ENCODE results near the gene SOCS6. TPM values are rescaled to one million over a fixed set of nuclear protein-coding genes. Genes with fewer than 3 reads are reported as not detected.

The SOCS6 gene
- total RNA-seq, 1 donor from 2014 or later: 12.3 TPM

DNA sequence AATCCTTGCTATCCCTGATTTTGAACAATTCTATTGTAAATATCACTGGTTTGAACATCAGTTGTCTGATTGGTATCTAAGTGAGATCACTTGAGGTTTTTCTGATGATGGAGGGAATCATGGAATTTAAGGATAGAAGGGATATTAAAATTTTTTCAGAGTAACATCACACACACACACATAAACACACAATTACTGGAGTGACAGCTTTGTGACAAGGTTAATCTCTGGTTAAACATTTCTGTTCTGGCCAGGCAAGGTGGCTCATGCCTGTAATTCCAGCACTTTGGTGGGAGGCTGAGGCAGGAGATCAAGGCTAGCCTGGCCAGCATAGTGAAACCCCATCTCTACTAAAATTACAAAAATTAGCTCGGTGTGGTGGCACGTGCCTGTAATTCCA, 85.3 kb downstream of the SOCS6 start:
- DNase-seq (ENCODE audit: low read depth): no peak

DNA sequence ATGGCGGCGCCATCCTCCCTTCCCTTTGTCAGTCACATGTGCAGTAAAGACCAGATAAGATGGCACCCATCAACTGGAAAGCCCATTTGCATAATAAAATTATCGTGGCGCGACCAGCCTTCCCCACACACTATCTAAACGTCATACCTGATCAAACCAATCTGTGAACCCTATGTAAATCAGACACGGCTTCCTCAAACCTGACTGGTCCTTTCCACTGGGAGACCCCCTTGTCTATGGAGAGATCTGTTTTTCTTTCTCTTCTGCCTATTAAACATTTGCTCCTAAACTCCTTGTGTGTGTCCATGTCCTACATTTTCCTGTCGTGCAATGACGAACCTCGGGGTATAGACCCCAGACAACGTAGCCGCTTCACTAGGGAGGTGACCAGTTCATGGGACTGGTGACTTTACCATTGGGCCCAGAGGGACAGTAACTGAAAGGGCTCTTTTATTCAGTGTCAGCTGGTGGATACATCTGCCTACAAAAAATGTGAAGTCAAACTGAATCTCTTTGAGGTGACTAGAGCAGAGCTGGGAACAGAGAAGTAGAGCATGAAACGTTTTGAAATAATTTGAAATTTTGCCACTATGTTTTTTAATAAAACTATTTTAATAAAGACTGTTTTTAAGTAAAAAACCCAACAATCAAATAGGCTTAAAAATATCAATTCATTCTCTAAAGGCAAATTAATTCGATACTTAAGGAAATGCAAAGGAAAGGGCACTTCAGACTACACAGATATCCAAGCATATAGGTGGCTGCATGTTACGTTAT, 87.5 kb downstream of the SOCS6 start:
- no peak for DNase-seq (ENCODE audit: low read depth)
- H3K4me3 ChIP-seq (ENCODE audit: low read depth, low read length): no peak overlapping the region
- TF ChIP-seq, protein P1, sequence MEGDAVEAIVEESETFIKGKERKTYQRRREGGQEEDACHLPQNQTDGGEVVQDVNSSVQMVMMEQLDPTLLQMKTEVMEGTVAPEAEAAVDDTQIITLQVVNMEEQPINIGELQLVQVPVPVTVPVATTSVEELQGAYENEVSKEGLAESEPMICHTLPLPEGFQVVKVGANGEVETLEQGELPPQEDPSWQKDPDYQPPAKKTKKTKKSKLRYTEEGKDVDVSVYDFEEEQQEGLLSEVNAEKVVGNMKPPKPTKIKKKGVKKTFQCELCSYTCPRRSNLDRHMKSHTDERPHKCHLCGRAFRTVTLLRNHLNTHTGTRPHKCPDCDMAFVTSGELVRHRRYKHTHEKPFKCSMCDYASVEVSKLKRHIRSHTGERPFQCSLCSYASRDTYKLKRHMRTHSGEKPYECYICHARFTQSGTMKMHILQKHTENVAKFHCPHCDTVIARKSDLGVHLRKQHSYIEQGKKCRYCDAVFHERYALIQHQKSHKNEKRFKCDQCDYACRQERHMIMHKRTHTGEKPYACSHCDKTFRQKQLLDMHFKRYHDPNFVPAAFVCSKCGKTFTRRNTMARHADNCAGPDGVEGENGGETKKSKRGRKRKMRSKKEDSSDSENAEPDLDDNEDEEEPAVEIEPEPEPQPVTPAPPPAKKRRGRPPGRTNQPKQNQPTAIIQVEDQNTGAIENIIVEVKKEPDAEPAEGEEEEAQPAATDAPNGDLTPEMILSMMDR (conservative IDR thresholded peaks at IDR 0.05; ENCODE audit: low read depth, low read length): no peak

More for the DNA sequence above, 85.3 kb downstream of the SOCS6 start:
- H3K4me3 ChIP-seq (ENCODE audit: low read depth, low read length): no peak overlapping the region
- TF ChIP-seq, protein P1 (conservative IDR thresholded peaks at IDR 0.05; ENCODE audit: low read depth, low read length): no peak

DNA sequence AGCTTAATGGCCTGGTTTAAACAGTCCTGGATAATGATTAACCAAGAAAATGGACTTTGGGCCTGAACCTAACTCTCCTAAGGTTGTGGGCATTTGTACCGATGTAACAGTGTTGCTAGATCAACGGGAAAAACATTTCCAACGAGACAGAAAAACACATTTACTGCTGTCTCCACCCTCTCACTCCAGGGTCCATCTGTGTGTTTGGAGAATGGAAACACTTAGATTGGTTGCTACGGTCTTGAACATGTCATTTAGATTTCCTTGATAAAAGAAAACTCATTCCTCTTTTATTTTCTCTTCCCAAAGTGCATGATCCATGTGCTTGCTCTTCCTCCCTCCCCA, 88.0 kb downstream of the SOCS6 start:
- H3K4me3 ChIP-seq (ENCODE audit: low read depth, low read length): no peak overlapping the region
- DNase-seq (ENCODE audit: low read depth): peak; percentile 88
- TF ChIP-seq, protein P1 (conservative IDR thresholded peaks at IDR 0.05; ENCODE audit: low read depth, low read length): no peak

DNA sequence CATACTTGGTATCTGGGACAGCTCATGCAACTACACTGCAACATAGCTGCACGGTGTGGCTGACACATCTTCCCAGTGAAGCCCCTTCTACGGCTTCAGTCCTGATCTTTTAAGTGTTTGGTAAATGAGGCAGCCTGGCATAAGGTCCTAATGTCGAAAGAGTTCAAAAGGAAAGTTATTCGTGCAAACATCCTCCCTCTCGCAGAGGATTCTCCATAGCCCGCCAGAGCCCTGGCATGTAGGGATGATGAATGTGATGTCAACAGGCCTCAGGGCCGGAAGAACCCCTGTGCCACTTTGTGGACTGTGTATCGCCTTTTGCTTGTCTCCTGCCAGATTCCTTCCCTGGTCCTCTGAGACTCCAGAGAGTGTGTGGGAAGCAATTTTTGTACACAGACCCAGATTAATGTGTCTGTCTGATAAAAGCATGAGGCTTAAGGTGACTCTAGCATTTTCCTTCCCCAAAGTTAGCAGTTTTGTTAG, 88.5 kb downstream of the SOCS6 start:
- TF ChIP-seq, protein P1 (conservative IDR thresholded peaks at IDR 0.05; ENCODE audit: low read depth, low read length): no peak
- DNase-seq (ENCODE audit: low read depth): peak; percentile 69

DNA sequence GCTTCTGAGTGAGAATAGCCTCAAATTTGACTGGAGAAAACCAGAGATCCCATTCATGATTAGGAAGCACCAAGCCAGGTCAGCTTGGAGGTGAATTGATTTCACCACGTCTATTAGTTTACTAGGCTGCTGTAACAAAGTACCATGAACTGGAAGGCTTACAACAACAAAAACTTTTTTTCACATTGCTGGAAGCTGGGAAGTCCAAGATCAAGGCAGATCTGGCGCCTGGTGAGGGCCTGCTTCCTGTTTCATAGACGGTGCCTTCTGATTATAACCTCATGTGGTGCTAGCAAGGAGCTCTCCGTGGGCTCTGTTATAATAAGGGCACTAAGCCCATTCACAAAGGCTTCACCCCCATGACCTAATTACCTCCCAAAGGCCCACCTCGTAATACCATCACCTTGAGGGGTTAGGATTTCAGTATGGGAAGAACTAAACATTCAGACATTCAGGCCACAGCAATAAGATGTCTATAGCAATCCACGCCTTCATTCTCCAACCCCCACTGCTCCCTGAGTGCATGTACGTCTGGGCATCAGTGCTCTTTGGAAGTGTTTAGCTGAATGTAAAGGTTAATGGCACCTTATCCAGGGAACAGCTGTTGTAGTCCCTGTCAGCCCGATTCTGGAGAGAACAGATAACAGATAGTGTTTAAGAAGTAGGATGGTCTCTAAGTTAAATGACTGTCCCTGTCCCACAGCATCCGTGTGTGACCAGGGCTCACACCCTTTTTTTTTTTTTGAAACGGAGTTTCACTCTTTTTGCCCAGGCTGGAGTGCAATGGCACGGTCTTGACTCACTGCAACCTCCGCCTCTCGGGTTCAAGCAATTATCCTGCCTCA, 89.2 kb downstream of the SOCS6 start:
- no peak for DNase-seq (ENCODE audit: low read depth)
- no peak overlapping the region for H3K4me3 ChIP-seq (ENCODE audit: low read depth, low read length)
- TF ChIP-seq, protein P1 (conservative IDR thresholded peaks at IDR 0.05; ENCODE audit: low read depth, low read length): no peak

More for the DNA sequence above, 88.5 kb downstream of the SOCS6 start:
- no peak overlapping the region for H3K4me3 ChIP-seq (ENCODE audit: low read depth, low read length)

Other genes with a start within 250 kb of the SOCS6 start
- 12.1 and 14.1 TPM in 2 replicates for gene RTTN, start 83.4 kb upstream of the SOCS6 start, total RNA-seq

All from epithelial cell of proximal tubule (primary cell).